ENCODE results near the gene CAMK1D.

Gene CAMK1D

DNA sequence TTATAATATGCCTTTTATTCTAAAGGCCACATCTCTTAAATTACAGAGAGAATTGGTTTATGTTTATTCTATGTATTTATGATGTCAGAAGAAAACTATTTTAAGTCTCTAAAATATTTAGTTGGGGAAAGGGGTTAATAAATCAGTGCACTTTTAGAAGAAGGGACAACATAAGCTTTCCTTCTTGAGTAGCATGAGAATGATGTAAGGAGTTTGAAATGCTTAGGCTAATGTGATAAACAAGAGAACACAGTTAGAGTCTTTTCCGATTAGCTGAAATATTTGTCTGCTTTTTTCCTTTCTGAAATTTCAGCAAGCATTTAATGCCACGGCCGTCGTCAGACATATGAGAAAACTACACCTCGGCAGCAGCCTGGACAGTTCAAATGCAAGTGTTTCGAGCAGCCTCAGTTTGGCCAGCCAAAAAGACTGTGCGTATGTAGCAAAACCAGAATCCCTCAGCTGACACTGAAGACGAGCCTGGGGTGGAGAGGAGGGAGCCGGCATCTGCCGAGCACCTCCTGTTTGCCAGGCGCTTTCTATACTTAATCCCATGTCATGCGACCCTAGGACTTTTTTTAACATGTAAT is 476.0 kb downstream of the CAMK1D start:
- DNase-seq (ENCODE audit: low read depth): no peak

- no peak for DNase-seq (ENCODE audit: low read depth)
Observed at GRCh38 chr10:12826800-12827372, 477.5 kb downstream of the CAMK1D start.

GRCh38 chr10:12828736-12829135 is 479.4 kb downstream of the CAMK1D start:
- no peak for DNase-seq (ENCODE audit: low read depth)

DNA sequence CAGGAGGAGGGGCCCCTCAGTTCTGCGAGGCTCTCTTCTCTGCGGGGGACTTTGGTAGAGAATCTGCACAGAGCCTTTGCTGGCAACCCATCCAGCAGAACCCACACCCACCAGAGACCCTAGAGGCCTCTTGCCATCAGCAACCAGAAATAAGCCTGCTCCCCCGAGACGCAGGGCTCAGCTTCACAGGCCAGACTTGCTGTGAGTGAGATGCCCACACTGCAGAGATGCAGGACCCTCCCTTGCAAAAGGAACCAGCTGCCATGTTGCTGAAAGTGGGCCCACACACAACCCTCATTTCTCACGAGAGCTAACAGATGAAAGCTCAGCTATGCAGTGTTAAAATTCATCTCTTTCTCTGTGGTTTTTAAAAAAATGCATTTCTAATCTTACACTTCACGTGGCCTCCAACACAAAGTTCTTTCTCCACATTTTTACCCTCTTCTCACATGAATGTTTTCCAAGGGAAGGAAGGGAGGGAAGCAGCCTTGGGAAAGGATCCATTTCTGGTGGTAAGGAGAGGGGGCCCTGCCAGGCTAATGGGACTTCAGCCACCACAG is 480.6 kb downstream of the CAMK1D start:
- no peak for DNase-seq (ENCODE audit: low read depth)

- no peak for DNase-seq (ENCODE audit: low read depth)
Observed at GRCh38 chr10:12832096-12832495, 482.7 kb downstream of the CAMK1D start.

DNA sequence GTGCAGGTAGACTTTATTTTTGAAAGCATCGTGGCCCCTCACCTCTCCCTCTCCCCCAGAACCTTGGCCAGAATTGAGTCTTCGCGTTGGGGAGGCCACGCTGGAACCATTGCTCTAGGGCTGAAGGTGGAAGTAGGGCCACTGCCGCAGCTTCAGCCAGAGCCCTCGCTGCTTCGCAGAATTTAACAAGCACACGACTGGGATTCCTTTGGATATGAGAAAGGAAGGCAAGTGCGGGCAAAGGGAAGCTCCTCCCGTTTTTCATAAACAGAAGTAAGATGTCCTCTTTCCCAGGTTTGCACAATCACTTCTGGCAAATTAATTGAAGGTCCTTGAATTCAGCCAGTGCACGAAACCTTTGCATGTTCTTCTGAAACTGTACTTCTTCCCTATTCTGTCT is 484.1 kb downstream of the CAMK1D start:
- DNase-seq (ENCODE audit: low read depth): no peak

DNA sequence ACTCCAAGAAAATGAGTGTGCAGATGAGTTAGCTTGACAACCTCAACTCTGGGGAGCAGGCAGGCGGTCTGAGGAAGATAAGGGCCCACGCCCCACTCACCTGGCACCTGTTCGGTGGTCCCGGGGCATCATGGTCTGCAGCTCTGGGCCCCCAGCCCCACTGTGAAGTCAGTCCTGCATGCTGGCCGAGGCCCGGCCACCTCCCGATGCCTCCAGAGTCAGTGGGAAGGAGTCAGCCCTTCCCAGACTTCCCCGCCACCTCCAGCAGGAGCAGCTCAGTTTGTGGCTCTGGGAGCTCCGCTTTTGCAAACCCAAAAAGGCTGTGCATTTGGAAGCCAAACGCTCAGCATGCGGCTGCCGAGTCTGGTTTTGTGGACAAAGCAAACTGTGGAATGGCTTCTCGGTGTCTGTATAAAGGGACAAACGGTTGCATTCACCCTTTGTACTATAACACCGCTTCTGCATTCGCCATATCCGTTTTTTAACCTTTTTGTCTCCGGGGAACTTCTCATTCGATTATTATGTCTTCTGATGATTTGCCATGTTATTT is 484.8 kb downstream of the CAMK1D start:
- no peak for DNase-seq (ENCODE audit: low read depth)

GRCh38 chr10:12834721-12835120 is 485.4 kb downstream of the CAMK1D start:
- no peak for DNase-seq (ENCODE audit: low read depth)

DNA sequence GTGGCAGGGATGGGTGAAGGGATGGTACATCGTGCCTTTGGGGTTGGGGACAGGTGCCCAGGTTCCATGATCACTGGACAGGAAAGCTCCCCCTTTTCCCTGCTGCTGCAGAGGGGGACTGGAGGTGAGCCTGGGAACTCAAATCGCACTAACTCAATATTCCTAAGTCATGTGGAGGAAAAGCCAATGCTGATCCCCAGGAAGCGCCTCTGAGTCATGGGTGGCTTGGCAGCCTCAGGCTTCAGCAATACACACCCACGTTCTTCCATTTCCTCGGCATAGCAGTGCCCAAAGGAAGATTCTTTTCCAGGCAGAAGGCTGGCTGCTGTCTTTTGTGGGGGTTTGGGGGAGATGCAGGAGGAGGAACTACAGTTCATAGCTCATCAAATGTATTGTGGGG is 486.4 kb downstream of the CAMK1D start:
- DNase-seq (ENCODE audit: low read depth): no peak

DNA sequence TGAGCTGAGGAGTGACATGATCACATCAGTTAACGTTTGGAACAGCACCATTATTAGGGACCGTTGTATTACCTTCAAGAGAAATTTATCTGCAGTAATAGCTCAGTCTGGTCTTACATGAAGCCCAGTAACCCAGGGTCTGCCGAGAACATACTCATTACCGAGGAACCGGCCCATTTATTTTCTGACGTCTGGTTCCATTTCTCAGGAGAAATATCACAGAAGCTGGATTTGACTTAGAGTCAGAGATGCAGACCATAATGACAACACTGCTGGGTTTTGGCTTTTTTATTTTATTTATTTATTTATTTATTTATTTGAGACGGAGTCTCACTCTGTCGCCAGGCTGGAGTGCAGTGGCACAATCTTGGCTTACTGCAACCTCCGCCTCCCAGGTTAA is 489.0 kb downstream of the CAMK1D start:
- no peak for DNase-seq (ENCODE audit: low read depth)

DNA sequence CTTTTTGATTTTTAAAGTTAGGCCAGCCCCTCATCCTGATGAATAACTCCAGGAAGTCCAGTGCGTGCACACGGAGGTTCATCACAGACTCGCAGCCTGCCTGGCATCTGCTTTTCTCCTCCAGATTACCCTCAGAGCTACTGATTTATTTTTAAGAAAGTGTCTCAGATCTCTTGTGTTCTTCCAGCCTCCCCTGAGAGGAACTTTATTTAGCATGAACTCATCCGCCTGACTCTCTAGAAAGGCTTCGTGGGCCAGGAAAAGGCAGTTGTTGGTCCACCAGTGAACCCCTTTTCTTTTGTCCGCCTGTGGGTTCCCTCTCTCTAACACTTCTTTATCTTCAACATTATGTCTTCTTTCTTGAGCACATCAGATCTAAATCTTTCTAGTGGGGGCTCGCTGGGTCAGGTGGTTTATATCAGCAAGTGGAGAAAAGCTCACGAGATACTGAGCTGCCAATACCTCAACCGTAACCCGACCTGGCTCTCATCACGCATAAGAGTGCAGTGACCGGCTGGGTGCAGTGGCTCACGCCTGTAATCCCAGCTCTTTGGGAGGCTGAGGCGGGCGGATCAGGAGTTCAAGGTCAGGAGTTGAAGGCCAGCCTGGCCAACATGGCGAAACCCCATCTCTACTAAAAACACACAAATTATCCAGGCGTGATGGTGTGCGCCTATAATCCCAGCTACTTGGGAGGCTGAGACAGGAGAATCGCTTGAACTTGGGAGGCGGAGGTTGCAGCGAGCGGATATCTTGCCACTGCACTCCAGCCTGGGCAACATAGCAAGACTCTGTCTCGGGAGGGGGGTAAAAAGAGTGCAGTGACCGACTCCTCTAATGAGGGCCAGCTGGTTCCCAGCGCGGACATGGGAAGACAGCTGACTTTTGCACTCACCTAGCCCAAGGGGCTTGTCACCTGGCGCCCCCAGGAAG is 489.9 kb downstream of the CAMK1D start:
- no peak for DNase-seq (ENCODE audit: low read depth)

- no peak for DNase-seq (ENCODE audit: low read depth)
Observed at GRCh38 chr10:12839941-12840611, 490.7 kb downstream of the CAMK1D start.

DNA sequence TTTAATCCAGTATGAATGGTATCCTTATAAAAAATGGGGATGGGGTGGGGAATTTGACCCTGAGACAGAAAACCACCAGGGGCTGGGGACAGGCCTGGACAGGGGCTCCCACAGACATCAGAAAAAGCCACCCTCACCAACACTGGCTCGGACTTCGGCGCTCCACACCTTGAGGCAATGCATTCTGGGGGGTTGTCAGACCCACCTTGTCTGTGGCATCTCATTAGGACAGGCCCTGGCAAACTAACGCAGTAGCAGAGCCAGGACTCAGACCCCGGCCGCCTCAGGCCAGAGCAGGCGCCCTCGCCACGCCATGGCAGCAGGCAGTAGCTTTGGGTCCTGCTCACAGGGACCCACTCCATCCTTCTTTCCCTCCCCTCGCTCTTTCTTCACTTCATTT is 492.1 kb downstream of the CAMK1D start:
- DNase-seq (ENCODE audit: low read depth): no peak

- DNase-seq (ENCODE audit: low read depth): no peak
Observed at GRCh38 chr10:12841826-12842225, 492.5 kb downstream of the CAMK1D start.

GRCh38 chr10:12842310-12842709 is 493.0 kb downstream of the CAMK1D start:
- DNase-seq (ENCODE audit: low read depth): no peak

GRCh38 chr10:12843296-12843945 is 494.1 kb downstream of the CAMK1D start:
- DNase-seq (ENCODE audit: low read depth): no peak

DNA sequence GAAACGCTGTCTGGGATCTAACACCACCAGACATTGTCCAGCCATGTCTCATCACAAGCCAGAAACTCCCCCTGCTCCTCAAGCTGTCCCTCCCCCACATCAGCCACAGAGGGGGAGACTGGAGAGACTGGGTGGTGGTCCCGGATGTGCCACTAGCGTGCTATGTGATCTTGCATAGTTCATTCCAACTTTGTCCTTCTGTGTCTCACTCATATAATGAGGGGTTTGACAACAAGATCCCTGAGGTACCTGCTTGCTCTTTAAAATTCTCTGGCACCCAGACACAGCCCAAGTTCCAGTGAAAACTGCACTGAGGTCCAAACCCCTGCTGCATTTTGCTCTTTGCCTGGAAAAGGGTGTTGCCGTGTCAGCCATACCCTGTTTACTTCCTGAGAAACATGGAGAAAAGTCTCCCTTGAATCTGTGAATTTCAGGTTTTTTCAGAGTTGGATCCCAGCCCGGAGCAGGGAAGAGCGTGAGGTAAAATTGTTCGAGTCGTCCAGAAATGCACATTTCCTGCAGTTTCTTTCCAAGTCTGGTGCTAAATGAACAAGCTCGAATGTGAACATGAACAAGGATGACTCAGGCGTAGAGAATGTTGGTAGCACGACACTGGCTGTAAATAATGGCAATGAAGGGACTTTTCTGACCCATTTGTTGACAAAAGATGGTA is 495.6 kb downstream of the CAMK1D start:
- no peak for DNase-seq (ENCODE audit: low read depth)

DNA sequence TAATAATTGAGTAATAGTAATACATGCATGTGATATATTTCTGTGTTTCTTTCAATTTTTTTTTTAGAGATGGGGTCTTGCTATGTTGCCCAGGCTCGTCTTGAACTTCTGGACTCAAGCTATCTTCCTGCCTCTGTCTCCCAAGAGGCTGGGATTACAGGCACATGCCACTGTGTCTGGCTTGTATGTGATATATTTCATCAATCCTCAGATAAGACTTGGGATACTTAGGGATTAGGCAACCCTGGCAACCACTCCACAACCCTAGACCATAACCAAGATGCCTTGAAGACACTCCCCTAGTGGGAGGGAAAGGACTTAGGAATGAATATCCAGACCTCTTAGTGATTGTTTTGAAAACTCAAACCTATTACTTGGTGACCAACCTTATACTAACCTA is 497.4 kb downstream of the CAMK1D start:
- no peak for DNase-seq (ENCODE audit: low read depth)

- no peak for DNase-seq (ENCODE audit: low read depth)
Observed at GRCh38 chr10:12847361-12847975, 498.1 kb downstream of the CAMK1D start.

- DNase-seq (ENCODE audit: low read depth): no peak
Observed at GRCh38 chr10:12848439-12849173, 499.3 kb downstream of the CAMK1D start.
